ENCODE data around the gene SURF6.
"Not testable (repeated sequence)": the region's sequence is repeated elsewhere in the genome, so short reads cannot be mapped to it uniquely, and the experiment has no call there.

The SURF6 gene

GRCh38 chr9:133335924-133336811 is at the start of gene SURF6:
Gene SURF6, minus strand, starts transcription at chr9:133336188. Its CDS starts 56 bp downstream, at chr9:133336132.
- FAIRE-seq (peak; percentile 59), DNase-seq (ENCODE audit: insufficient read length, low spot score) (peak; percentile 76)

GRCh38 chr9:133385452-133385851 is 49.5 kb upstream of the SURF6 start:
- FAIRE-seq (no peak), DNase-seq (ENCODE audit: insufficient read length, low spot score) (no peak)

GRCh38 chr9:133384736-133385321 is 48.8 kb upstream of the SURF6 start:
- DNase-seq (ENCODE audit: insufficient read length, low spot score) (no peak), FAIRE-seq (no peak)

- DNase-seq (ENCODE audit: insufficient read length, low spot score) (no peak), FAIRE-seq (no peak)
These were observed 47.5 kb upstream of the SURF6 start for GRCh38 chr9:133383438-133383837.

GRCh38 chr9:133382507-133383141 is 46.6 kb upstream of the SURF6 start:
- FAIRE-seq (no peak), DNase-seq (ENCODE audit: insufficient read length, low spot score) (no peak)

- FAIRE-seq, result no peak
- no peak for DNase-seq (ENCODE audit: insufficient read length, low spot score)
These were observed 44.7 kb upstream of the SURF6 start for GRCh38 chr9:133380734-133381133.

GRCh38 chr9:133379153-133380086 is 43.4 kb upstream of the SURF6 start:
- FAIRE-seq (no peak), DNase-seq (ENCODE audit: insufficient read length, low spot score) (no peak)

GRCh38 chr9:133378408-133378962 is 42.5 kb upstream of the SURF6 start:
- DNase-seq (ENCODE audit: insufficient read length, low spot score) (no peak), FAIRE-seq (no peak)

- DNase-seq (ENCODE audit: insufficient read length, low spot score), result no peak
- no peak for FAIRE-seq
These were observed 41.8 kb upstream of the SURF6 start for GRCh38 chr9:133377721-133378216.

- not testable (repeated sequence) for FAIRE-seq; DNase-seq (ENCODE audit: insufficient read length, low spot score)
These were observed 41.3 kb upstream of the SURF6 start for GRCh38 chr9:133377280-133377679.

- peak; percentile 16 for FAIRE-seq
- DNase-seq (ENCODE audit: insufficient read length, low spot score), result peak; percentile 91
These were observed 40.0 kb upstream of the SURF6 start, which contains the start of the genes STKLD1 and SURF4 for GRCh38 chr9:133375724-133376654. Gene STKLD1, plus strand, starts transcription at chr9:133376366. Its CDS starts 108 bp downstream, at chr9:133376474. Gene SURF4, minus strand, starts transcription at chr9:133376060. Its CDS starts 91 bp downstream, at chr9:133375969.

- DNase-seq (ENCODE audit: insufficient read length, low spot score), result no peak
- FAIRE-seq, result no peak
These were observed 39.2 kb upstream of the SURF6 start for GRCh38 chr9:133375116-133375723.

GRCh38 chr9:133374612-133375115 is 38.7 kb upstream of the SURF6 start:
- DNase-seq (ENCODE audit: insufficient read length, low spot score) (no peak), FAIRE-seq (no peak)

- FAIRE-seq (no peak), DNase-seq (ENCODE audit: insufficient read length, low spot score) (no peak)
These were observed 36.2 kb upstream of the SURF6 start for GRCh38 chr9:133372144-133372543.

- FAIRE-seq (no peak), DNase-seq (ENCODE audit: insufficient read length, low spot score) (no peak)
These were observed 35.3 kb upstream of the SURF6 start for GRCh38 chr9:133371261-133371711.

GRCh38 chr9:133370685-133371084 is 34.7 kb upstream of the SURF6 start:
- DNase-seq (ENCODE audit: insufficient read length, low spot score) (no peak), FAIRE-seq (no peak)

GRCh38 chr9:133369933-133370332 is 33.9 kb upstream of the SURF6 start:
- FAIRE-seq (no peak), DNase-seq (ENCODE audit: insufficient read length, low spot score) (no peak)

GRCh38 chr9:133369422-133369821 is 33.4 kb upstream of the SURF6 start:
- no peak for FAIRE-seq
- DNase-seq (ENCODE audit: insufficient read length, low spot score), result no peak
